ENCODE measurements around the gene DMPK. TPM values are rescaled to one million over a fixed set of nuclear protein-coding genes. Genes with fewer than 3 reads are reported as not detected.

Gene DMPK
- polyA plus RNA-seq, 1 donor from 2014 or later: 34.3 TPM

DNA sequence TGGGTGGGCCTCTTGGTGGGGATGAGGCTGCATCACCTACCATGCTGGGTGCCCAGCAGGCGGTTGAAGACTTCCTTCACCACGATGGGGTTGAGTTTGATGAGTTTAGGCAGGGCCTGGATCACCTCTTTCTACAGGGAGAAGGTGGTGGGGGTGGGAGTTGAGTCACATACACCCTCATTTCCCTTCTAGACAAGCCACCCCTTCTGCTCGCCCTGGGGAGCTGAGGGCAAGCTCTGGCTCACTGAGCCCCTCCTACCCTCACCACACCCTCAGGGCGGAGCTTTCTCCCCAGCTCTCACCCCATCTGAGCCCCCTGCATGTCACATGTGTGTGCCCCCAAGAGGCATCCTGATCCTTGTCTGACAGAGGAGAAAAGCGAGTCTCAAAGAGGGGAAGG lies 40.4 kb upstream of the DMPK start:
- no peaks in the 10 kb centered on the region for H4K20me1 ChIP-seq (ENCODE audit: insufficient read depth)
- H3K4me2 ChIP-seq (ENCODE audit: low read length): no peak overlapping the region
- H3K9me3 ChIP-seq (ENCODE audit: low read length): no peaks in the 10 kb centered on the region
- no peak overlapping the region for H3K4me3 ChIP-seq (ENCODE audit: low read length)
- H2AFZ ChIP-seq (ENCODE audit: low read depth, low read length): no peak overlapping the region
- no peaks in the 10 kb centered on the region for H3K9me2 ChIP-seq (ENCODE audit: insufficient read depth, low read length)
- H3K79me2 ChIP-seq (replicated peaks; ENCODE audit: insufficient read depth, low read length): no peaks in the 10 kb centered on the region
- no peaks in the 10 kb centered on the region for H3K36me3 ChIP-seq (ENCODE audit: insufficient read depth, low read length)
- H3K9ac ChIP-seq (ENCODE audit: low read length): no peak overlapping the region
- H3F3A ChIP-seq (ENCODE audit: insufficient read depth, low read length, poor library complexity, severe bottlenecking): no peaks in the 10 kb centered on the region
- H3K27me3 ChIP-seq (ENCODE audit: insufficient read depth, low read depth, low read length): no peaks in the 10 kb centered on the region
- TF ChIP-seq TAF1 (IDR thresholded peaks at IDR 0.05; ENCODE audit: low read depth): no peak
- TF ChIP-seq POLR2AphosphoS5 (IDR thresholded peaks at IDR 0.05): no peak
- TF ChIP-seq EZH2 (IDR thresholded peaks at IDR 0.05; ENCODE audit: borderline replicate concordance, insufficient read depth, low read length, poor library complexity, severe bottlenecking): no peak
- TF ChIP-seq SMC3 (conservative IDR thresholded peaks at IDR 0.05; ENCODE audit: poor library complexity): no peak
- TF ChIP-seq EP300 (conservative IDR thresholded peaks at IDR 0.05; ENCODE audit: poor library complexity, severe bottlenecking): no peak
- TF ChIP-seq, protein P1, sequence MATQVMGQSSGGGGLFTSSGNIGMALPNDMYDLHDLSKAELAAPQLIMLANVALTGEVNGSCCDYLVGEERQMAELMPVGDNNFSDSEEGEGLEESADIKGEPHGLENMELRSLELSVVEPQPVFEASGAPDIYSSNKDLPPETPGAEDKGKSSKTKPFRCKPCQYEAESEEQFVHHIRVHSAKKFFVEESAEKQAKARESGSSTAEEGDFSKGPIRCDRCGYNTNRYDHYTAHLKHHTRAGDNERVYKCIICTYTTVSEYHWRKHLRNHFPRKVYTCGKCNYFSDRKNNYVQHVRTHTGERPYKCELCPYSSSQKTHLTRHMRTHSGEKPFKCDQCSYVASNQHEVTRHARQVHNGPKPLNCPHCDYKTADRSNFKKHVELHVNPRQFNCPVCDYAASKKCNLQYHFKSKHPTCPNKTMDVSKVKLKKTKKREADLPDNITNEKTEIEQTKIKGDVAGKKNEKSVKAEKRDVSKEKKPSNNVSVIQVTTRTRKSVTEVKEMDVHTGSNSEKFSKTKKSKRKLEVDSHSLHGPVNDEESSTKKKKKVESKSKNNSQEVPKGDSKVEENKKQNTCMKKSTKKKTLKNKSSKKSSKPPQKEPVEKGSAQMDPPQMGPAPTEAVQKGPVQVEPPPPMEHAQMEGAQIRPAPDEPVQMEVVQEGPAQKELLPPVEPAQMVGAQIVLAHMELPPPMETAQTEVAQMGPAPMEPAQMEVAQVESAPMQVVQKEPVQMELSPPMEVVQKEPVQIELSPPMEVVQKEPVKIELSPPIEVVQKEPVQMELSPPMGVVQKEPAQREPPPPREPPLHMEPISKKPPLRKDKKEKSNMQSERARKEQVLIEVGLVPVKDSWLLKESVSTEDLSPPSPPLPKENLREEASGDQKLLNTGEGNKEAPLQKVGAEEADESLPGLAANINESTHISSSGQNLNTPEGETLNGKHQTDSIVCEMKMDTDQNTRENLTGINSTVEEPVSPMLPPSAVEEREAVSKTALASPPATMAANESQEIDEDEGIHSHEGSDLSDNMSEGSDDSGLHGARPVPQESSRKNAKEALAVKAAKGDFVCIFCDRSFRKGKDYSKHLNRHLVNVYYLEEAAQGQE (IDR thresholded peaks at IDR 0.05; ENCODE audit: borderline replicate concordance): no peak
- no peak for TF ChIP-seq CTCF (IDR thresholded peaks at IDR 0.05; ENCODE audit: poor library complexity, severe bottlenecking)
- TF ChIP-seq MXI1 (conservative IDR thresholded peaks at IDR 0.05; ENCODE audit: poor library complexity, severe bottlenecking): no peak
- no peak for TF ChIP-seq RAD21 (conservative IDR thresholded peaks at IDR 0.05)
- no peak overlapping the region for H3K27ac ChIP-seq (ENCODE audit: low read length)

- H3K9ac ChIP-seq (ENCODE audit: low read length): no peak overlapping the region
- H4K20me1 ChIP-seq (ENCODE audit: insufficient read depth): no peaks in the 10 kb centered on the region
- no peak overlapping the region for H3K27ac ChIP-seq (ENCODE audit: low read length)
- no peak overlapping the region for H3K4me3 ChIP-seq (ENCODE audit: low read length)
- H2AFZ ChIP-seq (ENCODE audit: low read depth, low read length): no peak overlapping the region
- no peak overlapping the region for H3K4me2 ChIP-seq (ENCODE audit: low read length)
- TF ChIP-seq SMC3 (conservative IDR thresholded peaks at IDR 0.05; ENCODE audit: poor library complexity) (no peak), RAD21 (conservative IDR thresholded peaks at IDR 0.05) (no peak), POLR2AphosphoS5 (IDR thresholded peaks at IDR 0.05) (no peak), EP300 (conservative IDR thresholded peaks at IDR 0.05; ENCODE audit: poor library complexity, severe bottlenecking) (no peak), CTCF (IDR thresholded peaks at IDR 0.05; ENCODE audit: poor library complexity, severe bottlenecking) (no peak), TAF1 (IDR thresholded peaks at IDR 0.05; ENCODE audit: low read depth) (no peak)
- H3K27me3 ChIP-seq (ENCODE audit: insufficient read depth, low read depth, low read length): no peaks in the 10 kb centered on the region
- H3K9me2 ChIP-seq (ENCODE audit: insufficient read depth, low read length): no peaks in the 10 kb centered on the region
- no peaks in the 10 kb centered on the region for H3F3A ChIP-seq (ENCODE audit: insufficient read depth, low read length, poor library complexity, severe bottlenecking)
- no peaks in the 10 kb centered on the region for H3K9me3 ChIP-seq (ENCODE audit: low read length)
- no peaks in the 10 kb centered on the region for H3K79me2 ChIP-seq (replicated peaks; ENCODE audit: insufficient read depth, low read length)
- H3K36me3 ChIP-seq (ENCODE audit: insufficient read depth, low read length): no peaks in the 10 kb centered on the region
Observed at GRCh38 chr19:45821570-45821969, 39.3 kb upstream of the DMPK start.

All from neural cell (in vitro differentiated cells).